HEK293 (cell line): Measurements from ENCODE around the gene STIM2.

Experiments
- KLF8 ChIP-seq: fragments of 450-650 bp; formaldehyde crosslinking; IDR thresholded peaks from 2 replicates; pipeline ENCODE4 v1.5.1; 2016; ENCODE audit warnings: missing biosample characterization, missing genetic modification characterization
- YY1 ChIP-seq: fragments of 450-650 bp; formaldehyde crosslinking; IDR thresholded peaks from 2 replicates; pipeline ENCODE4 v1.5.1; 2018; ENCODE audit warnings: missing biosample characterization, missing genetic modification characterization
- ZNF350 ChIP-seq: fragments of 450-650 bp; formaldehyde crosslinking; IDR thresholded peaks from 2 replicates; pipeline ENCODE4 v1.5.0; 2017; ENCODE audit warnings: missing biosample characterization, mild to moderate bottlenecking, missing genetic modification characterization
- ZNF558 ChIP-seq: fragments of 450-650 bp; formaldehyde crosslinking; IDR thresholded peaks from 2 replicates; pipeline ENCODE4 v1.5.1; 2016; ENCODE audit warnings: missing biosample characterization, missing genetic modification characterization
- ZNF843 ChIP-seq: fragments of 450-650 bp; formaldehyde crosslinking; IDR thresholded peaks from 2 replicates; pipeline ENCODE4 v1.5.1; 2016; ENCODE audit warnings: missing biosample characterization, missing genetic modification characterization
- TF ChIP-seq, protein P1 (sequence below): fragments of 450-650 bp; formaldehyde crosslinking; IDR thresholded peaks from 2 replicates; pipeline ENCODE4 v1.5.1; 2016; ENCODE audit warnings: missing biosample characterization, missing genetic modification characterization
- TF ChIP-seq, protein P2 (sequence below): fragments of 450-650 bp; formaldehyde crosslinking; IDR thresholded peaks from 2 replicates; pipeline ENCODE4 v1.5.1; 2016; ENCODE audit warnings: missing biosample characterization, missing genetic modification characterization
- TF ChIP-seq, protein P3 (sequence below): sonication (generic); formaldehyde crosslinking; IDR thresholded peaks from 2 replicates; pipeline ENCODE4 v1.8.1; 2022; ENCODE audit warnings: mild to moderate bottlenecking, moderate library complexity, missing genetic modification reagents
- TF ChIP-seq, protein P4 (sequence below): fragments of 450-650 bp; formaldehyde crosslinking; IDR thresholded peaks from 2 replicates; pipeline ENCODE4 v1.5.1; 2016; ENCODE audit warnings: missing biosample characterization, missing genetic modification characterization

DNA sequence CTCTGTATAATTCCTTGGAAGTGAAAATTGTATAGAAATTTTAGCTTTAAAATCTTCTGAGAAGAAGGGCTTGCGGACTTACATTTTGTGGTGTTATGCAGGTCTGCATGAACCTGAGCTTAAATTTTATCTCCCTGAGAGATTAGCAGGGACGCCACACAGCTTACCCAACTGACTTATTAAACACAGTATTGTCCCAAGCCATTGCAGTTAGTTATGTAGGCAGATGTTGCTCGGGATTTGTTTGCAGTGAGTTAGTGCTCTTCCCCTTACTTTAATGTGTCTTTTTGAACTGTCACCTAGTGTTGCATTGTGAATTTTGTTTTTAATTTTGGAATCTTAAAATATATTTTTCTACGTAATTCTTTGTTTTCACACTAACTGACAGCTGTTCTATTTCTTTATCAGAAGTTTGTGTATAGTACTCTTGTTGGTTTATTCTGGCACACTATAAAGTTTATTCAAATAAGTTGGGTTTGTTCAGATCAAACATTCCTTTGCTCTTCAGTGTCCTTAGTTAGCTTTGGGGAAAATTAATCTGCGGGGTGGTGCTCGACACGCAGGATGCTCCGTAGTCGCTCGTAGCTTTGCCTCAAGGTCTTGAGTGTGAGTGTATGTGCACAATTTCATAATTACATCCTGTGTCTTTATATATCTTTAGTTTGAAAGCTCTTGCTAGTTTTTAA, 145.4 kb downstream of the STIM2 start:
- TF ChIP-seq, protein P1, sequence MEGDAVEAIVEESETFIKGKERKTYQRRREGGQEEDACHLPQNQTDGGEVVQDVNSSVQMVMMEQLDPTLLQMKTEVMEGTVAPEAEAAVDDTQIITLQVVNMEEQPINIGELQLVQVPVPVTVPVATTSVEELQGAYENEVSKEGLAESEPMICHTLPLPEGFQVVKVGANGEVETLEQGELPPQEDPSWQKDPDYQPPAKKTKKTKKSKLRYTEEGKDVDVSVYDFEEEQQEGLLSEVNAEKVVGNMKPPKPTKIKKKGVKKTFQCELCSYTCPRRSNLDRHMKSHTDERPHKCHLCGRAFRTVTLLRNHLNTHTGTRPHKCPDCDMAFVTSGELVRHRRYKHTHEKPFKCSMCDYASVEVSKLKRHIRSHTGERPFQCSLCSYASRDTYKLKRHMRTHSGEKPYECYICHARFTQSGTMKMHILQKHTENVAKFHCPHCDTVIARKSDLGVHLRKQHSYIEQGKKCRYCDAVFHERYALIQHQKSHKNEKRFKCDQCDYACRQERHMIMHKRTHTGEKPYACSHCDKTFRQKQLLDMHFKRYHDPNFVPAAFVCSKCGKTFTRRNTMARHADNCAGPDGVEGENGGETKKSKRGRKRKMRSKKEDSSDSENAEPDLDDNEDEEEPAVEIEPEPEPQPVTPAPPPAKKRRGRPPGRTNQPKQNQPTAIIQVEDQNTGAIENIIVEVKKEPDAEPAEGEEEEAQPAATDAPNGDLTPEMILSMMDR (tag by site-specific recombination) = no peak
- TF ChIP-seq, protein P2, sequence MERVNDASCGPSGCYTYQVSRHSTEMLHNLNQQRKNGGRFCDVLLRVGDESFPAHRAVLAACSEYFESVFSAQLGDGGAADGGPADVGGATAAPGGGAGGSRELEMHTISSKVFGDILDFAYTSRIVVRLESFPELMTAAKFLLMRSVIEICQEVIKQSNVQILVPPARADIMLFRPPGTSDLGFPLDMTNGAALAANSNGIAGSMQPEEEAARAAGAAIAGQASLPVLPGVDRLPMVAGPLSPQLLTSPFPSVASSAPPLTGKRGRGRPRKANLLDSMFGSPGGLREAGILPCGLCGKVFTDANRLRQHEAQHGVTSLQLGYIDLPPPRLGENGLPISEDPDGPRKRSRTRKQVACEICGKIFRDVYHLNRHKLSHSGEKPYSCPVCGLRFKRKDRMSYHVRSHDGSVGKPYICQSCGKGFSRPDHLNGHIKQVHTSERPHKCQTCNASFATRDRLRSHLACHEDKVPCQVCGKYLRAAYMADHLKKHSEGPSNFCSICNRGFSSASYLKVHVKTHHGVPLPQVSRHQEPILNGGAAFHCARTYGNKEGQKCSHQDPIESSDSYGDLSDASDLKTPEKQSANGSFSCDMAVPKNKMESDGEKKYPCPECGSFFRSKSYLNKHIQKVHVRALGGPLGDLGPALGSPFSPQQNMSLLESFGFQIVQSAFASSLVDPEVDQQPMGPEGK (tag by site-specific recombination) = no peak
- TF ChIP-seq ZNF558 (tag by site-specific recombination) (no peak), ZNF843 (no peak), YY1 (tag by site-specific recombination) (no peak), ZNF350 (tag by site-specific recombination) (no peak), KLF8 (tag by site-specific recombination) (no peak)
- TF ChIP-seq, protein P3, sequence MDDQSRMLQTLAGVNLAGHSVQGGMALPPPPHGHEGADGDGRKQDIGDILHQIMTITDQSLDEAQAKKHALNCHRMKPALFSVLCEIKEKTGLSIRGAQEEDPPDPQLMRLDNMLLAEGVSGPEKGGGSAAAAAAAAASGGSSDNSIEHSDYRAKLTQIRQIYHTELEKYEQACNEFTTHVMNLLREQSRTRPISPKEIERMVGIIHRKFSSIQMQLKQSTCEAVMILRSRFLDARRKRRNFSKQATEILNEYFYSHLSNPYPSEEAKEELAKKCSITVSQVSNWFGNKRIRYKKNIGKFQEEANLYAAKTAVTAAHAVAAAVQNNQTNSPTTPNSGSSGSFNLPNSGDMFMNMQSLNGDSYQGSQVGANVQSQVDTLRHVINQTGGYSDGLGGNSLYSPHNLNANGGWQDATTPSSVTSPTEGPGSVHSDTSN (CRISPR knock-in tag) = no peak
- TF ChIP-seq, protein P4, sequence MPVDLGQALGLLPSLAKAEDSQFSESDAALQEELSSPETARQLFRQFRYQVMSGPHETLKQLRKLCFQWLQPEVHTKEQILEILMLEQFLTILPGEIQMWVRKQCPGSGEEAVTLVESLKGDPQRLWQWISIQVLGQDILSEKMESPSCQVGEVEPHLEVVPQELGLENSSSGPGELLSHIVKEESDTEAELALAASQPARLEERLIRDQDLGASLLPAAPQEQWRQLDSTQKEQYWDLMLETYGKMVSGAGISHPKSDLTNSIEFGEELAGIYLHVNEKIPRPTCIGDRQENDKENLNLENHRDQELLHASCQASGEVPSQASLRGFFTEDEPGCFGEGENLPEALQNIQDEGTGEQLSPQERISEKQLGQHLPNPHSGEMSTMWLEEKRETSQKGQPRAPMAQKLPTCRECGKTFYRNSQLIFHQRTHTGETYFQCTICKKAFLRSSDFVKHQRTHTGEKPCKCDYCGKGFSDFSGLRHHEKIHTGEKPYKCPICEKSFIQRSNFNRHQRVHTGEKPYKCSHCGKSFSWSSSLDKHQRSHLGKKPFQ (tag by site-specific recombination) = no peak
